Measurements from ENCODE around the gene FGL2. TPM values are rescaled to one million over a fixed set of nuclear protein-coding genes. Genes with fewer than 3 reads are reported as not detected.
A peak's percentile ranks its signal among the peaks of the same experiment; 100 is the strongest.
"Not testable (repeated sequence)": the region's sequence is repeated elsewhere in the genome, so short reads cannot be mapped to it uniquely, and the experiment has no call there.

The FGL2 gene
- polyA plus RNA-seq, 3 donors = 238 to 775 (median 774) TPM

DNA sequence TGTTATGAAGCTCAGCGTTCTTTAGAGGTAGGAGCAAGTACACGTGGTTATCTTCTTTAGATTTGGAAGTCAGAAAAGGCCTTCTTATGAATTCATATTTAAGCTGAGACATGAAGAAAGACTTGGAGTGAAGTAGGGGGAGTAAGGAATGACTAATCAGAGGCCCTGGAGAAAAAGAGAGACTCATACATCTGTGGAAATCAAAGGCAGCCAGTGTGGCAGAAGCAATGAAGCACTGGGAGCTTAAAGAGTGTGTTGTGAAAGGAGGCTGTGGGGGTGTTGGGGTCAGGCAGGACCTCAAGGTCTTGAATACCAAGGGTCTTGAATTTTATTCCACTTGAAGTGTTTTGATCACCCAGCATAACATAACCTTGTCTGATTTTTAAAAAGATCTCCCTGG, 35.7 kb upstream of the FGL2 start:
- peak overlapping the region in 3 of 7 donors; percentile 30 to 74 (median 34) for H3K27ac Mint-ChIP-seq
- H4K20me1 ChIP-seq (ENCODE audit: insufficient read depth, low read length) = no peaks in the 10 kb centered on the region
- DNase-seq = peak in 1 of 3 donors; percentile 39
- peaks cover 0 to 9% of the 10 kb centered on the region in 2 donors for H3K36me3 Mint-ChIP-seq
- H3K79me2 ChIP-seq (ENCODE audit: insufficient read depth, low read length) = peaks cover 6% of the 10 kb centered on the region
- H3K4me1 Mint-ChIP-seq = peaks cover 55% of the 10 kb centered on the region
- no peak overlapping the region for H3K27ac ChIP-seq (ENCODE audit: low read depth in 1 of 2, low read length in 2 of 2)
- TF ChIP-seq CTCF (IDR thresholded peaks at IDR 0.05) = no peak
- peaks cover 0 to 2% (median 0%) of the 10 kb centered on the region in 3 donors for H3K27me3 Mint-ChIP-seq (ENCODE audit: low read depth in 3 of 3)
- no peak overlapping the region for H3K9ac ChIP-seq (ENCODE audit: insufficient read depth, low read length, poor library complexity, severe bottlenecking)
- peaks cover 39 to 55% of the 10 kb centered on the region in 2 donors for H3K4me1 ChIP-seq (ENCODE audit: control insufficient read depth in 1 of 2, insufficient read depth in 2 of 2, low read length in 2 of 2)
- no peak overlapping the region for H3K4me3 Mint-ChIP-seq
- H3K36me3 ChIP-seq (replicated peaks in 1 of 2; ENCODE audit: control insufficient read depth in 1 of 2, insufficient read depth in 2 of 2, low read length in 2 of 2) = no peaks in the 10 kb centered on the region
- no peak overlapping the region for H2AFZ ChIP-seq (ENCODE audit: insufficient read depth, low read depth, low read length, poor library complexity, severe bottlenecking)
- H3K9me3 ChIP-seq (replicated peaks in 1 of 2; ENCODE audit: control insufficient read depth in 1 of 2, insufficient read depth in 1 of 2, low read length in 2 of 2) = peaks cover 0 to 11% of the 10 kb centered on the region in 2 donors
- intact Hi-C loops (cut with micrococcal nuclease) = loop anchor here in 1 of 2 donors (5.0 kb wide), 1 partner anchor 38 kb away; the partner anchor contains the start of gene FGL2
- no peak overlapping the region for H3K4me3 ChIP-seq (replicated peaks in 1 of 3; ENCODE audit: low read depth in 2 of 3, low read length in 3 of 3)
- no CpG with 5 or more reads among the region's 2 CpGs for WGBS (ENCODE audit: insufficient coverage)
- peaks cover 7 to 22% (median 13%) of the 10 kb centered on the region in 7 donors for H3K9me3 Mint-ChIP-seq
- no peaks in the 10 kb centered on the region for H3K27me3 ChIP-seq (ENCODE audit: control insufficient read depth in 2 of 2, insufficient read depth in 2 of 2, low read length in 2 of 2)
- no peak overlapping the region for H3K4me2 ChIP-seq (replicated peaks; ENCODE audit: extremely low read depth, low read length, poor library complexity, severe bottlenecking)

- no peak overlapping the region for H3K4me2 ChIP-seq (replicated peaks; ENCODE audit: extremely low read depth, low read length, poor library complexity, severe bottlenecking)
- H3K4me1 ChIP-seq (ENCODE audit: control insufficient read depth in 1 of 2, insufficient read depth in 2 of 2, low read length in 2 of 2) = peaks cover 13 to 28% of the 10 kb centered on the region in 2 donors
- H3K27me3 Mint-ChIP-seq (ENCODE audit: low read depth in 3 of 3) = peaks cover 0 to 2% (median 0%) of the 10 kb centered on the region in 3 donors
- H3K9ac ChIP-seq (ENCODE audit: insufficient read depth, low read length, poor library complexity, severe bottlenecking) = no peak overlapping the region
- WGBS (ENCODE audit: insufficient coverage) = 100% methylated on average over 2 of the region's 2 CpGs
- no peak overlapping the region for H3K4me3 Mint-ChIP-seq
- H3K9me3 Mint-ChIP-seq = peaks cover 12 to 24% (median 18%) of the 10 kb centered on the region in 7 donors
- peaks cover 27% of the 10 kb centered on the region for H3K4me1 Mint-ChIP-seq
- H3K27ac Mint-ChIP-seq = no peak overlapping the region
- no peak overlapping the region for H3K27ac ChIP-seq (ENCODE audit: low read depth in 1 of 2, low read length in 2 of 2)
- no peak for TF ChIP-seq CTCF (IDR thresholded peaks at IDR 0.05)
- intact Hi-C loops (cut with micrococcal nuclease) = no loop called here
- no peak overlapping the region for H3K4me3 ChIP-seq (replicated peaks in 1 of 3; ENCODE audit: low read depth in 2 of 3, low read length in 3 of 3)
- peaks cover 0 to 18% of the 10 kb centered on the region in 2 donors for H3K9me3 ChIP-seq (replicated peaks in 1 of 2; ENCODE audit: control insufficient read depth in 1 of 2, insufficient read depth in 1 of 2, low read length in 2 of 2)
- peaks cover 5% of the 10 kb centered on the region for H3K79me2 ChIP-seq (ENCODE audit: insufficient read depth, low read length)
- DNase-seq = no peak
- peaks cover 0 to 13% of the 10 kb centered on the region in 2 donors for H3K36me3 Mint-ChIP-seq
- H4K20me1 ChIP-seq (ENCODE audit: insufficient read depth, low read length) = no peaks in the 10 kb centered on the region
- H3K36me3 ChIP-seq (replicated peaks in 1 of 2; ENCODE audit: control insufficient read depth in 1 of 2, insufficient read depth in 2 of 2, low read length in 2 of 2) = no peaks in the 10 kb centered on the region
- H3K27me3 ChIP-seq (ENCODE audit: control insufficient read depth in 2 of 2, insufficient read depth in 2 of 2, low read length in 2 of 2) = no peaks in the 10 kb centered on the region
- H2AFZ ChIP-seq (ENCODE audit: insufficient read depth, low read depth, low read length, poor library complexity, severe bottlenecking) = no peak overlapping the region
These were observed 32.8 kb upstream of the FGL2 start for GRCh38 chr7:77232467-77232866.

DNA sequence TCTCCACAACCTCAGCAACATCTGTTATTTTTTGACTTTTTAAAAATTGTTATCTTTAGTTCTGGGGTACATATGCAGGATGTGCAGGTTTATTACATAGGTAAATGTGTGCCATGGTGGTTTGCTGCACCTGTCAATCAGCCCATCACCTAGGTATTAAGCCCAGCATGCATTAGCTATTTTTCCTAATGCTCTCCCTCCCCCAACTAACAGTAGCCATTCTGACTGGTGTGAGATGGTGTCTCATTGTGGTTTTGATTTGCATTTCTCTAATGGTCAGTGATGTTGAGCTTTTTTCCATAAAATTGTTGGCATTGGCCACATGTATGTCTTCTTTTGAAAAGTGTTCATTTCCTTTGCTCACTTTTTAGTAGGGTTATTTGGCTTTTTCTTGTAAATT, 29.2 kb upstream of the FGL2 start:
- H3K27ac Mint-ChIP-seq; intact Hi-C loops (cut with micrococcal nuclease); H3K4me3 Mint-ChIP-seq; H3K9ac ChIP-seq (ENCODE audit: insufficient read depth, low read length, poor library complexity, severe bottlenecking); H3K27me3 ChIP-seq (ENCODE audit: control insufficient read depth in 2 of 2, insufficient read depth in 2 of 2, low read length in 2 of 2); H3K27ac ChIP-seq (ENCODE audit: low read depth in 1 of 2, low read length in 2 of 2); H3K36me3 ChIP-seq (replicated peaks in 1 of 2; ENCODE audit: control insufficient read depth in 1 of 2, insufficient read depth in 2 of 2, low read length in 2 of 2); DNase-seq; H2AFZ ChIP-seq (ENCODE audit: insufficient read depth, low read depth, low read length, poor library complexity, severe bottlenecking); H4K20me1 ChIP-seq (ENCODE audit: insufficient read depth, low read length); H3K4me3 ChIP-seq (replicated peaks in 1 of 3; ENCODE audit: low read depth in 2 of 3, low read length in 3 of 3); H3K27me3 Mint-ChIP-seq (ENCODE audit: low read depth in 3 of 3); H3K4me2 ChIP-seq (replicated peaks; ENCODE audit: extremely low read depth, low read length, poor library complexity, severe bottlenecking); H3K79me2 ChIP-seq (ENCODE audit: insufficient read depth, low read length): not testable (repeated sequence)
- peaks cover 12 to 29% (median 20%) of the 10 kb centered on the region in 7 donors for H3K9me3 Mint-ChIP-seq
- peaks cover 36% of the 10 kb centered on the region for H3K4me1 Mint-ChIP-seq
- Histone ChIP-seq H3K9me3 (replicated peaks in 1 of 2; ENCODE audit: control insufficient read depth in 1 of 2, insufficient read depth in 1 of 2, low read length in 2 of 2) (peaks cover 0 to 18% of the 10 kb centered on the region in 2 donors), H3K4me1 (ENCODE audit: control insufficient read depth in 1 of 2, insufficient read depth in 2 of 2, low read length in 2 of 2) (peaks cover 15 to 28% of the 10 kb centered on the region in 2 donors)
- H3K36me3 Mint-ChIP-seq = peaks cover 3 to 14% of the 10 kb centered on the region in 2 donors

Data from CD14-positive monocyte (primary cell).